Esophagus muscularis mucosa (tissue), 4 donors: ENCODE results near the gene MMP24. TPM values are rescaled to one million over a fixed set of nuclear protein-coding genes. Genes with fewer than 3 reads are reported as not detected.
"Not testable (repeated sequence)": the region's sequence is repeated elsewhere in the genome, so short reads cannot be mapped to it uniquely, and the experiment has no call there.

ENCODE experiments used
- DNase-seq: peaks from one replicate; pipeline ENCODE4 v3.0.0-alpha.2; 2017; ENCODE audit errors: extremely low spot score
- H3K27ac ChIP-seq, 4 donors: fragments of 200-600 bp; sonication (generic); replicated peaks in 1 of 4; 1 replicate in 3 of 4; 2 replicates in 1 of 4; pipeline ENCODE4 v1.5.1; 2016 to 2019; ENCODE audit warnings: mild to moderate bottlenecking in 1 of 4
- H3K27me3 ChIP-seq, 4 donors: fragments of 200-600 bp; sonication (generic); one replicate each; pipeline versions ENCODE4 v1.5.1 to v1.6.0; 2016 to 2019
- H3K36me3 ChIP-seq, 4 donors: fragments of 200-600 bp; sonication (generic); one replicate each; pipeline ENCODE4 v1.5.1; 2016 to 2019
- H3K4me1 ChIP-seq, 4 donors: fragments of 200-600 bp; sonication (generic); one replicate each; pipeline ENCODE4 v1.5.1; 2016 to 2019
- H3K4me3 ChIP-seq, 4 donors: fragments of 200-600 bp; sonication (generic); 1 replicate in 2 of 4; 2 replicates in 2 of 4; pipeline ENCODE4 v1.5.1; 2016 to 2019; ENCODE audit warnings: mild to moderate bottlenecking in 4 of 4, moderate library complexity in 1 of 4
- H3K9me3 ChIP-seq, 4 donors: fragments of 200-600 bp; sonication (generic); 1 replicate in 3 of 4; 2 replicates in 1 of 4; pipeline ENCODE4 v1.5.1; 2016 to 2019
- CTCF ChIP-seq, 3 experiments: fragments of 200-600 bp in 2 of 3; fragments of 450-650 bp in 1 of 3; sonication (generic) in 2 of 3; IDR thresholded peaks; one replicate each; pipeline ENCODE4 v1.5.1; 2017 to 2019; ENCODE audit warnings: antibody characterized with exemption in 3 of 3, mild to moderate bottlenecking in 2 of 3, moderate library complexity in 1 of 3
- EP300 ChIP-seq: sonication (generic); formaldehyde crosslinking; IDR thresholded peaks from one replicate; pipeline ENCODE4 v1.6.1; 2017; ENCODE audit warnings: antibody characterized with exemption
- POLR2A ChIP-seq: fragments of 450-650 bp; IDR thresholded peaks from one replicate; pipeline ENCODE4 v1.6.1; 2017; ENCODE audit warnings: antibody characterized with exemption, moderate library complexity, mild to moderate bottlenecking, low read depth
- POLR2AphosphoS5 ChIP-seq, 2 donors: sonication (generic); formaldehyde crosslinking; IDR thresholded peaks; one replicate each; pipeline ENCODE4 v1.6.1; 2017; ENCODE audit warnings: antibody characterized with exemption in 2 of 2
- WGBS: methylation state at CpG from one replicate; pipeline ENCODE4 v1.1.5; 2018; 5-methylcytosine and 5-hydroxymethylcytosine counted together
- intact Hi-C: fragments of 100-400 bp; cut with DNase I; formaldehyde crosslinking; loops from one replicate; pipeline ENCODE4 v1.15.1; 2023
- total RNA-seq, 4 donors: library from RNA; depleted of rRNA; stranded (reverse); fragments of >200 nt; gene quantifications; one replicate each; pipeline versions ENCODE4 v1.1.0 to v1.2.1, GENCODE V29; 2016

The MMP24 gene
- total RNA-seq, 4 donors from 2014 or later: 0.83 to 4.0 (median 2.0) TPM

GRCh38 chr20:35196313-35196712 lies 30.2 kb upstream of the MMP24 start:
- no peak overlapping the region for H3K27ac ChIP-seq
- intact Hi-C loops: no loop called here

GRCh38 chr20:35199740-35200139 lies 26.8 kb upstream of the MMP24 start:
- DNase-seq: no peak
- TF ChIP-seq EP300: no peak
- TF ChIP-seq POLR2A: no peak
- no peak for TF ChIP-seq CTCF (IDR thresholded peaks at IDR 0.05)
- no peak for TF ChIP-seq POLR2AphosphoS5 (IDR thresholded peaks at IDR 0.05)
- intact Hi-C loops: no loop called here

More at GRCh38 chr20:35196313-35196712, 30.2 kb upstream of the MMP24 start:
- Histone ChIP-seq H3K4me3 (no peak overlapping the region), H3K36me3 (peaks cover 0 to 1% (median 0%) of the 10 kb centered on the region in 4 donors), H3K9me3 (peaks cover 0 to 24% (median 13%) of the 10 kb centered on the region in 4 donors), H3K27me3 (no peaks in the 10 kb centered on the region), H3K4me1 (peaks cover 0 to 4% (median 0%) of the 10 kb centered on the region in 4 donors)
- DNase-seq: no peak
- no peak for TF ChIP-seq POLR2A
- no peak for TF ChIP-seq EP300
- TF ChIP-seq CTCF (IDR thresholded peaks at IDR 0.05): no peak
- no peak for TF ChIP-seq POLR2AphosphoS5 (IDR thresholded peaks at IDR 0.05)

GRCh38 chr20:35200267-35200666 lies 26.2 kb upstream of the MMP24 start:
- Histone ChIP-seq H3K36me3 (peaks cover 0 to 6% (median 0%) of the 10 kb centered on the region in 4 donors), H3K4me1 (no peaks in the 10 kb centered on the region), H3K9me3 (peaks cover 0 to 27% (median 13%) of the 10 kb centered on the region in 4 donors), H3K27me3 (no peaks in the 10 kb centered on the region), H3K4me3 (no peak overlapping the region), H3K27ac (no peak overlapping the region)
- DNase-seq: no peak
- 93% methylated on average over 1 of the region's 1 CpG for WGBS
- no peak for TF ChIP-seq POLR2A
- TF ChIP-seq CTCF (IDR thresholded peaks at IDR 0.05): no peak
- no peak for TF ChIP-seq EP300
- TF ChIP-seq POLR2AphosphoS5 (IDR thresholded peaks at IDR 0.05): no peak
- intact Hi-C loops: no loop called here

More at GRCh38 chr20:35199740-35200139, 26.8 kb upstream of the MMP24 start:
- H3K9me3 ChIP-seq: peaks cover 0 to 27% (median 13%) of the 10 kb centered on the region in 4 donors
- H3K27ac ChIP-seq: no peak overlapping the region
- no peaks in the 10 kb centered on the region for H3K27me3 ChIP-seq
- no peak overlapping the region for H3K4me3 ChIP-seq
- peaks cover 0 to 6% (median 0%) of the 10 kb centered on the region in 4 donors for H3K36me3 ChIP-seq
- H3K4me1 ChIP-seq: no peaks in the 10 kb centered on the region

GRCh38 chr20:35201467-35201866 lies 25.0 kb upstream of the MMP24 start:
- 96% methylated on average over 5 of the region's 5 CpGs for WGBS
- H3K27ac ChIP-seq, H3K4me3 ChIP-seq, DNase-seq, H3K4me1 ChIP-seq, H3K27me3 ChIP-seq, H3K36me3 ChIP-seq, intact Hi-C loops: not testable (repeated sequence)
- peaks cover 0 to 22% (median 9%) of the 10 kb centered on the region in 4 donors for H3K9me3 ChIP-seq

- Histone ChIP-seq H3K4me1 (peaks cover 9 to 18% (median 15%) of the 10 kb centered on the region in 4 donors), H3K4me3 (no peak overlapping the region), H3K27me3 (no peaks in the 10 kb centered on the region), H3K9me3 (peaks cover 0 to 2% (median 0%) of the 10 kb centered on the region in 4 donors), H3K36me3 (peaks cover 0 to 3% (median 0%) of the 10 kb centered on the region in 4 donors), H3K27ac (peak overlapping the region in 2 of 4 donors; percentile 75 to 77)
- DNase-seq: no peak
- no peak for TF ChIP-seq CTCF (IDR thresholded peaks at IDR 0.05)
- TF ChIP-seq POLR2A: no peak
- TF ChIP-seq EP300: no peak
- TF ChIP-seq POLR2AphosphoS5 (IDR thresholded peaks at IDR 0.05): no peak
- 90% methylated on average over 1 of the region's 1 CpG for WGBS
- intact Hi-C loops: loop anchor here (5.0 kb wide), 2 partner anchors 60 to 110 kb away; no protein-coding TSS in a partner anchor
Measured at GRCh38 chr20:35206802-35207201, 19.7 kb upstream of the MMP24 start.
